Measurements from ENCODE around the gene PLPPR1.

The PLPPR1 gene

DNA sequence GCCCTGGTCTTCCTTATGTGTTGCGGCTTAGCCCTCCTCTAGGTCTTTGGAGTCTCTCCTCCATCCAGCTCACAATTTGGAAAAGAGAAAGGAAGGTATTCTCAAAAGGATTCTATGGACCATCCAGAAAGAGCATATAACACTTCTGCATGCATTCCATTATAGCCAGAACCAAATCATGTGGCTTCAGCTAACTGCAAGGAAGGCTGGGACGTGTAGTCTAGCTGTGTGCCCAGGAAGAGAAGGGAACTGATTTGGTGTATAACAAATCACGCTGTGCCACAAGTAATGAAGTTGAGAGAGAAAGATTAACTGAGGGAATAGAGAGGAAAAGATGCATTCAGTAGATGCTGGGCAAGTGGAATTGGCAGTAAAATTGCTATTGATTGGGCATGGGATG lies 43.7 kb downstream of the PLPPR1 start:
- TF ChIP-seq GATA2 (IDR thresholded peaks at IDR 0.05; ENCODE audit: low read depth, low read length) (no peak), GATA3 (IDR thresholded peaks at IDR 0.05; ENCODE audit: low read depth, low read length) (no peak)

DNA sequence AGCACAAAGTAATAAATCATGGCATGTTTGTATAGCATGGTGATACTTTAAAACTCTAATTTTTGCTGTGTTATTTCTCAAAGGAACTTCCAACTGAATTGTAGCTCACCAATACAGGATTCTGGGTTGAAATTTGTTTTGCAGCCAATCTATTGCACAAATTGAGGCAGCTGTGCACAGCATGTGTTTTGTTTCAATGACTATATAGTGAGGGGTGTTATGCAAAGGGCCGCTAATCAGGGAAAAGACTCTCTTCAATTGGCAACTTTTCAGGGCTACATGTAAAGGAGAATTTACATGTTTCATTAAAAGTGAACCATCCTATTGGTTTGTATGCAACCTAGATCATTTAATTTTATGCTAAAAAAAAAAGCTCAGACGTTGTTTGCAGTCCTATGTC lies 44.6 kb downstream of the PLPPR1 start:
- no peak for TF ChIP-seq GATA3 (IDR thresholded peaks at IDR 0.05; ENCODE audit: low read depth, low read length)
- no peak for TF ChIP-seq GATA2 (IDR thresholded peaks at IDR 0.05; ENCODE audit: low read depth, low read length)

DNA sequence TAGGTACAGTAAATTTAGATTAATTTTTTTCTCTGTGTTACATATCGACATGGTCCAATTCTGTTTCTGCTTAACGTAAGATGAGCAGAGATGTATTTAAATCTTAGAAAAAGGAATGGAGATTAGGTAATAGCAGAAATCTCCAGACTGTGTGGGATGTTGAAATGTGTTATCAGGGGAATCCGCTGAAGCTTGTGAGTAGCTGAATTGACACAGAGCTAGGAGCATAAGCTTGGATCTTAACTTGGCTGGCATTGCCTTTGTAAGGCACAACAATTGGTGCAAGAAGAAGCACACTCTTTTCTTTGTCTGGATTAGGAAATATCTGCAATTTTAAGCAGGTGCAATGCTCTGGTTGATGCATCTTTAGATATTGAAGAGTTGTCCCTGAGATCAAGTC lies 53.1 kb downstream of the PLPPR1 start:
- TF ChIP-seq GATA3 (IDR thresholded peaks at IDR 0.05; ENCODE audit: low read depth, low read length): no peak

DNA sequence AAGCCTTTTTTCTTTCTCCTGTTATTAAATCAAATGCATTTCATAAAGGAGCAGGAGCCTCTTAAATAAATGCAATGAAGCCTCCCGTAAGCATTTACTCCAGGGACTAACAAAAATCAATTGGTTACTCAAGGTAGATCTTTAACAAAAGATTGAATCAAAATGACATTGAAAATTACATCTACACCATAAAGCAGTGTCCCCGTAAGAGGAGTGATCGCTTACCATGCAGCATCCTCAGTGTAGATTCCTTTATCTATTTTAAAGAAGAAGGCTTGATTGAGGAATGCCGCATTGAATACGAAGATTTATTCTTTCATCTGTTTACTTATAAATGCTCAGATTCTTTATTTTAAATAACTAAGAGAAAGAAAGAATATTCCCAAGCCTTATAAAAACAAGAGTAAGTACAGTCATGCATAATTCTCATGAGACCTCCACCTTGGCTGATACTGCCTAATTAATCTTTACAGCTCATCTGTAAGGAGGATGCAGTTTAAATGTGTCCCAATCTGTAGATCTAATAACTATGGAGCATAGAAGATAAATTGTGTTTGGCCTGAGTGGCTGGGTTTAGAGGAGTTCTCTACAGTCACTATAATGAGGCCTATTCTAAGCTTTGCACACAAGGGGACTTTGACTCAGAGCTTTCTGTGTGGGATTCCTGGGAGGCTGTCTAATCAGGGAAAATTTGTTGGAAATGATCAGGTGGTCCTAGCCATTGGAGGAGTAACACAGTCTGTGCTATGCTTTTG lies 55.1 kb downstream of the PLPPR1 start:
- TF ChIP-seq GATA3 (IDR thresholded peaks at IDR 0.05; ENCODE audit: low read depth, low read length): no peak
- no peak for TF ChIP-seq GATA2 (IDR thresholded peaks at IDR 0.05; ENCODE audit: low read depth, low read length)

DNA sequence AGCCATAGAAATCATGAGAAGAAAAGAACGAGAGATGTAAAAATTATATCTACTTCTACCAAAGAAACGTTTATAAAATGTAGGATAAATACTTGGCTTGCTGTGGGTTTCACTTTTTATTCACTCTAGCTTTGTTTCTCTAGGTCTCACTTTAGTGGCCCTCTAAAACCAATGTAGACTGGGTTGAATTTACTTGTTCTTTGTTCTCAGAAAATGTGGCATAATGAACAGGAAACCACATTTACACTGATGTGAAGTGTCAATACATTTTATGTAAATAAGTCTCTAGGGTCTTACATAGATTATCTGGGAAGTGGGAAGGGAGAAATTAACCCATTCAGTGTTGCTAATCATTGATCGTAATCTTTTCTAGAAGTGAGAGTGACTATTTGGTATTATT lies 58.9 kb downstream of the PLPPR1 start:
- TF ChIP-seq GATA3 (IDR thresholded peaks at IDR 0.05; ENCODE audit: low read depth, low read length) (no peak), GATA2 (IDR thresholded peaks at IDR 0.05; ENCODE audit: low read depth, low read length) (no peak)

DNA sequence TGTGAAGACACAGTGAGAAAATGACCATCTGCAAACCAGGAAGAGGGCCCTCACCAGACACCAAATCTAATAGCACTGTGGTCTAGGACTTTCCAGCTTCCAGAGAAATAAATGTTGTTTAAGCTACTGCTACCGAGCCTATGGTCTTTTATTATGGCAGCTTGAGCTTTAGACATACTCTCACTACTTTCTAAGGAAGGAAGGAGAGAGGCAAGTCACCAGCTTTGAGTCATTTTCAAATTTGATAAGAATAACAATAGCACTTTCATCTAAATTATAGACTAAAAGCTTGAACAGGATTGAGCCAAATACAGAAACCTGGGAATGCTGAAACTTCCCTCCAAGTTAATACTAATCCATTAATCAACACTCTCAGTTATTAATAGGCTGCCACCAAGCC lies 64.4 kb downstream of the PLPPR1 start:
- TF ChIP-seq GATA2 (IDR thresholded peaks at IDR 0.05; ENCODE audit: low read depth, low read length) (no peak), GATA3 (IDR thresholded peaks at IDR 0.05; ENCODE audit: low read depth, low read length) (no peak)

DNA sequence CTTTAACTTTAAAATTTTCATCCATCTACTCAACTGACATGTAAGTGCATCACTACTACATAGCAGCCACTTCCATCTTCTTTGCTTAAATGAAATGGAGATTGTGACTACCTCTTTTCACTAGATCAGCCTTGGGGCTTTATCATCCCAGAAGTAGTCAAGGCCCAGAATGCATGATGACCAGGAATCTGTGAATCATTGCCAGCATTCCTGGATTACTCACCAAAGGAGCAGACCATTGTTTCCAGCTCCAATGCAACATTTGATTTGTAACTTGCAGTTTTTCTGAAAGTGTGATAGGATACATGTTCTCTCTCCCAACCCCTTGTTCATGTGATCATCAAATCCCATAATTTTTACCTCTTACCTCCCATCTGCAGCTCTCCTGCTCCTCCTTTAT lies 65.1 kb downstream of the PLPPR1 start:
- TF ChIP-seq GATA2 (IDR thresholded peaks at IDR 0.05; ENCODE audit: low read depth, low read length) (no peak), GATA3 (IDR thresholded peaks at IDR 0.05; ENCODE audit: low read depth, low read length) (no peak)

DNA sequence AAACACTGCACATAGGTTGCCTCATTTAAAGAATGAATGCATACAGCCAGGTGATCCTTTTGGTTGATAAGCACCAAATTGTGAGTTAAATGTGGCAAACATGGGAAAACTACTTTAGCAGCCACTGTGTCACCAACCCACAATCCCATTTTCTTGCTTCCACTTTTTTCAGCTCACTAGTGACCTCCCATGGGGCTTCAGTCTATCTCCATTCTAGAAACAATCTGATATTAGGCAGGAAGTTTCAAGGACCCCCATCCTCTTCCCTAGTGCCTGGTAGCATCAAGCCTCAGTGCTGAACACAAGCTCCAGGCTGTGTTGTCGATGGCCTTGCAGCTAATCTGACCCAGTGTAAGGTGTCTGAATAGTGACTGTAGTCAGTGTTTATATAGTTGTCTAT lies 66.2 kb downstream of the PLPPR1 start:
- TF ChIP-seq GATA3 (IDR thresholded peaks at IDR 0.05; ENCODE audit: low read depth, low read length): no peak

DNA sequence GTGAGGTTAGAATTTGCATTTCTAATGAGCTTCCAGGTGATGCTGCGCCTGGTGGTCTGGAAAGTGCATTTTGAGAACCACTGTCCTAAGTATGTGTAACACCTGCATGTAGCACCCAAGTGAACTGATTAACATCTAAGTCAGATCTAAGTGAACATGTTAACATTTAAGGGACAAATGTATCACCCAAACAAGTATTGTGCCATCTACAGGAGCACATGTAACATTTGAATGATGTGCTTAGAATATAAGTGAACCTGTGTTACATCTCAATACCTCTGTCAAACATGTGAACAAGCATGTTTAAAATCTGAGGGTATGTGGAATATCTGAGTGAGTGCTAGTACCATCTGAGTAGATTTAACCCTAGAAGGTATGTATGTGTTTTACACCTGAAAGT lies 68.7 kb downstream of the PLPPR1 start:
- TF ChIP-seq GATA3 (IDR thresholded peaks at IDR 0.05; ENCODE audit: low read depth, low read length) (no peak), GATA2 (IDR thresholded peaks at IDR 0.05; ENCODE audit: low read depth, low read length) (no peak)

DNA sequence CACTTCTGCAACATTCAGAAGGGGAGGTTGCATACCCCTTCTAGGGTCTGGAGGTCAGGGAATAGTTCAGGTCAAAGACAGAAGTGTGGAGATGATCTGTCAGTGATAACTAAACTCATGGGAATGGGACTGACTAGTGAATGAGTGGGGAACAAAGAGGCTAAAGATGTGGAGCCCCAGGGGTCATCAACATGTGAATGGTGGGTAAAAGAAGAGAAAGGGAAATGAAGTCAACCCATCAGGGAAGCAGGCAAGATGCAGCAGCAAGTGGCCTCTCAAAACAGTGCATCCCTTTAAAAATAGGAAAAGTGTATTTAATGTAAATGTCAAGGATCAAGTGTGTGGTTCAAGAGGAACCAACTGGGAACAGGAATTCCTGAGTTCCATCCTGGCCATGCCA lies 69.9 kb downstream of the PLPPR1 start:
- TF ChIP-seq GATA2 (IDR thresholded peaks at IDR 0.05; ENCODE audit: low read depth, low read length) (no peak), GATA3 (IDR thresholded peaks at IDR 0.05; ENCODE audit: low read depth, low read length) (no peak)

DNA sequence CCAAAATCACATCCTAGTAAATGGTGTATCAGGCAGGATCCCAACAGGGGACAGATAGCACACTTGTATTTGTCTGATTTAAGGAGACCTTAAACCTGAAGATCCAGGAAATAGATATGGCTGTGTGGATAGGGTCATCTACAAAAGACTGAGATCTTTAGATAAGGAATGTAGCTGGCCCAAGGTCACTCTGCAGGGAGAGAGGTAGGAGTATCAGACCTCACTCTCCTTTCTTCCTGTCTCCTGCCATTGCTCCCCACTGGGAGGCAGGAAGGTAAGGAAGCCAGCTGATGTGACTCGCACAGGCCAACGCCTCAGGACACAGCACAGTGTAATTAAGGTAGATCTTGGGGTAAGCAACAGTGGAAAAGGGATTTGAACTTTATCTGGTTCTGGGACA lies 85.8 kb downstream of the PLPPR1 start:
- TF ChIP-seq GATA2 (IDR thresholded peaks at IDR 0.05; ENCODE audit: low read depth, low read length) (no peak), GATA3 (IDR thresholded peaks at IDR 0.05; ENCODE audit: low read depth, low read length) (no peak)

DNA sequence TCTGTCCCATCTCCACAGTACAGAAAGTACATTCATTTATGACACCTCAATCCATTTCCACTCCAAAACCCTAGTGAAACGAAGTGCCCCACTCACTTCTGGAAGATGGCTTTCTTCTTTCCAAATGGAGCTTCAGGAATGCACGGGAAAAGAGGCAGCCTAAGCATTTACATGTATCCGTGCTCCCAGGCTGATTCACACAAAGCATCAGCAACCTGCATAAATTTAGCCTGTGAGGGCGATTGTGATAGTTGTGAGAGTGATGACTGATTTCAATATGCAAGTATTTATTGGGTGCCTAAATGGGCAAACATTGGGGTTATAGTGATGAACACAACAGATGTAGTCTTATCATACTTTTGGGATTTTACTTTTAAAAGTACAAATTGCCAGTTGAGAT lies 86.6 kb downstream of the PLPPR1 start:
- TF ChIP-seq GATA3 (IDR thresholded peaks at IDR 0.05; ENCODE audit: low read depth, low read length) (no peak), GATA2 (IDR thresholded peaks at IDR 0.05; ENCODE audit: low read depth, low read length) (no peak)

DNA sequence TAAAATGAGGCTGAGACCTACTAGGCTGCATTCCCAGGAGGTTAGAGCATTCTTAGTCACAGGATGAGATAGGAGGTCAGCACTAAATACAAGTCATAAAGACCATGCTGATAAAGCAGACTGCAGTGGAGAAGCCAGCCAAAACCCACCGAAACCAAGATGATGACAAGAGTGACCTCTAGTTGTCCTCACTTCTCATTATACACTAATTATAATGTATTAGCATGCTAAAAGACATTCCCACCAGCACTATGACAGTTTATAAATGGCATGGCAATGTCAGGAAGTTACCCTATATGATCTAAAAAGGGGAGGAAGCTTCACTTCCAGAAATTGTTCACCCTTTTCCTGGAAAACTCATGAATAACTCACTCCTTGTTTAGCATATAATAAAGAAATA lies 88.6 kb downstream of the PLPPR1 start:
- TF ChIP-seq GATA2 (IDR thresholded peaks at IDR 0.05; ENCODE audit: low read depth, low read length): no peak
- TF ChIP-seq GATA3 (IDR thresholded peaks at IDR 0.05; ENCODE audit: low read depth, low read length): no peak

DNA sequence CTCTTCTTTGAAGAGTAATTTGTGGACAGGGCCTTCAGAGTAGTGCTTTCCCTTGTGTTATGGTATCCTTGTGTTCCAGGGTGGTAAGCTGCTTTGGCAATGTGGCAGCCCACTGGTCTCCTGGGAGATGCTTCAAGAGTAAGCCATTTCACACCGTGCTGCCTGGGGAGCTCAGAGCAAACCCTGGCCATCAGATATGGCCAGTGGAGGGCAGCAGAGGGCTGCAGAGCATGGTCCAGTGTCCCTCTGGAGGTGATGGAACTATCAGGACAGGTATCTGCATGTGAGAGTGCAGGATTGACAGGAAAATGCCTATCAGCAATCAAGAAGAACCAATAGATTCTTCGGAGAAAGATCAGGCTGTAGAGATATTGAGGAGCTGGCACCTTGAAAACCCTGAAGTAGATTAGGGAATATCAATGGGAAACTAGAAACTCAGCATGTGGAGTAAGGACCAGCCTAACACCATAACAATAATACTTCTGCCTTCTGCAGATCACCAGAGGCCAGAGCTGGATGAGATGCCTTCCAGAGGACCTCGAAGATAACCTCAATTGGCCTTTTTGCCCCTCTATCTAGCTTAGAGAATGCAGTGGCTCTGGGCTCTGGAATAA lies 90.8 kb downstream of the PLPPR1 start:
- no peak for TF ChIP-seq GATA2 (IDR thresholded peaks at IDR 0.05; ENCODE audit: low read depth, low read length)
- no peak for TF ChIP-seq GATA3 (IDR thresholded peaks at IDR 0.05; ENCODE audit: low read depth, low read length)

DNA sequence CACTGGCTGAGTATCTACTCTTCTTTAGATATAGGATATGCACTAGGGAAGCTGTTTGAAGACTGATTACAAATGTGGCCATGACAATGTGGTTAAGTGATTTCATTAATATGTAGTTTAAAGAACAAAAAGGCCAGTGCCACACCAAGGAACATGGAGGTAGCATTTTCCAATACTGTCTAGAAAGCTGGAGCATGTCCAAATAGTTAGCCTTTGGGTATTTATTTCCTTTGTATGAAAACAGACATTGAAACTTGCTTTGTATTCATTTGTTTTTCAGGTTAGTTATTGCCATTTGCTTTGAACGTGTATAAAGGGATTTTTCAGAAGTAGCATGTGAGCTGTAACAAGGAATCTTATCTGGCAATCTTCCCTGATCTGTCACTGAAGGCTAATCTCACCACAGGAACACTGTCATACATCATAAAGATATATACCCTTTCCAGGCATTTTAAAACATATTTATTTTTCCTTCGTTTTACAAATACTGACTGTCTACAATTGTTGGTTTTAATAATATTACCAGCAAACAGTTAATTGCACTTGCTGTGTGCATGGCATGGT lies 93.4 kb downstream of the PLPPR1 start:
- TF ChIP-seq GATA2 (IDR thresholded peaks at IDR 0.05; ENCODE audit: low read depth, low read length): peak; percentile 51; the same call in 1 of the 2 replicates
- TF ChIP-seq GATA3 (IDR thresholded peaks at IDR 0.05; ENCODE audit: low read depth, low read length): no peak
